ENCODE data around the gene VPS16. TPM values are rescaled to one million over a fixed set of nuclear protein-coding genes. Genes with fewer than 3 reads are reported as not detected.

The VPS16 gene
- polyA plus RNA-seq, 2 of the 4 experiments (the other 2 are of a cell fraction), result 33.0 to 37.5 TPM

GRCh38 chr20:2793471-2793870, 47.1 kb upstream of the VPS16 start:
- Histone ChIP-seq H3K4me1 (no peaks in the 10 kb centered on the region), H3K4me2 (no peak overlapping the region), H3K9me3 (no peaks in the 10 kb centered on the region), H3K4me3 (no peak overlapping the region), H3K27ac (no peak overlapping the region)
- TF ChIP-seq PHF8 (IDR thresholded peaks at IDR 0.05; ENCODE audit: borderline replicate concordance, low read depth) (no peak), E2F6 (IDR thresholded peaks at IDR 0.05; ENCODE audit: borderline replicate concordance, low read depth) (no peak), CEBPB (IDR thresholded peaks at IDR 0.05) (no peak), POLR2A (IDR thresholded peaks at IDR 0.05; ENCODE audit: low read length) (no peak), EP300 (IDR thresholded peaks at IDR 0.05) (no peak), HOXB13 (CRISPR knock-in tag; IDR thresholded peaks at IDR 0.05; ENCODE audit: low read depth) (no peak), FOSL2 (IDR thresholded peaks at IDR 0.05) (no peak), FOSL2 (CRISPR knock-in tag; IDR thresholded peaks at IDR 0.05) (no peak), BHLHE40 (IDR thresholded peaks at IDR 0.05; ENCODE audit: low read depth, low read length) (no peak), RNF2 (IDR thresholded peaks at IDR 0.05; ENCODE audit: borderline replicate concordance, low read depth) (no peak), ATOH8 (CRISPR knock-in tag; IDR thresholded peaks at IDR 0.05; ENCODE audit: low read depth) (no peak), EHF (CRISPR knock-in tag; IDR thresholded peaks at IDR 0.05) (no peak), NR3C1 (IDR thresholded peaks at IDR 0.05) (no peak), HEYL (CRISPR knock-in tag; IDR thresholded peaks at IDR 0.05) (no peak), KDM1A (IDR thresholded peaks at IDR 0.05; ENCODE audit: low read depth) (no peak), HOXB5 (CRISPR knock-in tag; IDR thresholded peaks at IDR 0.05) (no peak), ZFP36 (IDR thresholded peaks at IDR 0.05; ENCODE audit: borderline replicate concordance, partially characterized antibody) (no peak), ELK1 (IDR thresholded peaks at IDR 0.05; ENCODE audit: low read depth, low read length) (no peak), REST (IDR thresholded peaks at IDR 0.05) (no peak)
- ATAC-seq (no peak), DNase-seq (ENCODE audit: low read depth in 1 of 2, low spot score in 1 of 2) (no peak), FAIRE-seq (no peak)
- 26% methylated on average over 6 of the region's 6 CpGs for WGBS (ENCODE audit: missing lambda C conversion rate)
- POLR2A ChIA-PET, result no interaction called here
- CTCF ChIA-PET, result interaction anchor here (0.9 to 3.0 kb wide), 4 partner anchors 38 to 80 kb away, joined by 3 to 7 read pairs (median 4); no protein-coding TSS in a partner anchor

GRCh38 chr20:2794202-2794748, 46.3 kb upstream of the VPS16 start:
- H3K9me3 ChIP-seq, result no peaks in the 10 kb centered on the region
- ChIA-PET POLR2A (interaction anchor here (0.7 to 1.2 kb wide), 2 partner anchors 45 to 46 kb away, joined by 3 read pairs; partner anchors contain the start of genes PCED1A and VPS16), CTCF (interaction anchor here (0.5 to 3.0 kb wide), 5 partner anchors 27 to 207 kb away, joined by 3 to 8 read pairs (median 5); no protein-coding TSS in a partner anchor)
- no peak for ATAC-seq
- no peak overlapping the region for H3K4me3 ChIP-seq
- TF ChIP-seq POLR2A (IDR thresholded peaks at IDR 0.05; ENCODE audit: low read length) (no peak), ZC3H11A (IDR thresholded peaks at IDR 0.05) (no peak), GATA3 (IDR thresholded peaks at IDR 0.05; ENCODE audit: borderline replicate concordance) (no peak), SMC3 (IDR thresholded peaks at IDR 0.05) (no peak), REST (IDR thresholded peaks at IDR 0.05) (no peak), RARB (CRISPR knock-in tag; IDR thresholded peaks at IDR 0.05) (no peak), FOSB (CRISPR knock-in tag; IDR thresholded peaks at IDR 0.05) (no peak), FOXS1 (CRISPR knock-in tag; IDR thresholded peaks at IDR 0.05) (no peak), MAFK (IDR thresholded peaks at IDR 0.05; ENCODE audit: partially characterized antibody) (no peak), POLR2AphosphoS2 (conservative IDR thresholded peaks at IDR 0.05; ENCODE audit: low read length) (no peak), RAD21 (conservative IDR thresholded peaks at IDR 0.05 in 1 of 2, IDR thresholded peaks at IDR 0.05 in 1 of 2) (no peak)
- no peak for FAIRE-seq
- 26% methylated on average over 17 of the region's 23 CpGs for WGBS (ENCODE audit: missing lambda C conversion rate)
- DNase-seq (ENCODE audit: low read depth in 1 of 2, low spot score in 1 of 2), result no peak
- H3K4me1 ChIP-seq, result no peaks in the 10 kb centered on the region
- no peak overlapping the region for H3K27ac ChIP-seq
- no peak overlapping the region for H3K4me2 ChIP-seq

All from A549 (cell line).